Astrocyte (in vitro differentiated cells and primary cell): ENCODE data around the gene KDM1B. TPM values are rescaled to one million over a fixed set of nuclear protein-coding genes. Genes with fewer than 3 reads are reported as not detected.

Experiments used
- DNase-seq: peaks from one replicate; pipeline ENCODE4 v3.0.0-alpha.2; 2010; ENCODE audit warnings: low read depth
- FAIRE-seq: peaks from 2 replicates; lab custom pipeline; 2011; peaks lifted over from hg19 to GRCh38; lab: Jason Lieb, UNC
- H2AFZ ChIP-seq: 2 replicates; pipeline ENCODE4 v1.6.0; 2012; ENCODE audit warnings: low read depth, low read length, inconsistent platforms
- H3K27ac ChIP-seq: 2 replicates; pipeline ENCODE4 v1.5.1; 2011; ENCODE audit warnings: low read depth, low read length, inconsistent platforms
- H3K27me3 ChIP-seq: 2 replicates; pipeline ENCODE4 v1.6.0; 2011; ENCODE audit warnings: low read length, inconsistent platforms; ENCODE audit not compliant: insufficient read depth
- H3K36me3 ChIP-seq: 2 replicates; pipeline ENCODE4 v1.5.1; 2011; ENCODE audit warnings: low read length, inconsistent platforms; ENCODE audit not compliant: insufficient read depth
- H3K4me1 ChIP-seq: 2 replicates; pipeline ENCODE4 v1.5.1; 2011; ENCODE audit warnings: low read length, inconsistent platforms; ENCODE audit not compliant: insufficient read depth
- H3K4me2 ChIP-seq: 2 replicates; pipeline ENCODE4 v1.6.0; 2012; ENCODE audit warnings: low read length, inconsistent platforms
- H3K4me3 ChIP-seq: 2 replicates; pipeline ENCODE4 v1.5.1; 2011; ENCODE audit warnings: low read depth, mild to moderate bottlenecking, low read length, inconsistent platforms; ENCODE audit not compliant: insufficient read depth
- H3K79me2 ChIP-seq: 2 replicates; pipeline ENCODE4 v1.6.0; 2012; ENCODE audit warnings: mild to moderate bottlenecking, low read length, inconsistent platforms; ENCODE audit not compliant: insufficient read depth
- H3K9ac ChIP-seq: 2 replicates; pipeline ENCODE4 v1.6.0; 2012; ENCODE audit warnings: mild to moderate bottlenecking, low read length, inconsistent platforms
- H3K9me3 ChIP-seq: 2 replicates; pipeline ENCODE4 v1.5.1; 2012; ENCODE audit warnings: low read depth, mild to moderate bottlenecking, low read length, inconsistent platforms; ENCODE audit not compliant: insufficient read depth
- H4K20me1 ChIP-seq: 2 replicates; pipeline ENCODE4 v1.6.0; 2012; ENCODE audit warnings: low read length, inconsistent platforms; ENCODE audit not compliant: insufficient read depth
- H3K27ac Mint-ChIP-seq: one replicate; pipeline ENCODE4 v1.8.0; 2021; ENCODE audit warnings: mild to moderate bottlenecking, mixed read lengths; ENCODE audit not compliant: unreplicated experiment
- H3K27me3 Mint-ChIP-seq: one replicate; pipeline ENCODE4 v1.8.0; 2021; ENCODE audit warnings: low read depth, mixed read lengths; ENCODE audit not compliant: unreplicated experiment
- H3K36me3 Mint-ChIP-seq: one replicate; pipeline ENCODE4 v1.8.0; 2021; ENCODE audit warnings: low read depth, mixed read lengths; ENCODE audit not compliant: unreplicated experiment
- H3K4me1 Mint-ChIP-seq: one replicate; pipeline ENCODE4 v1.8.0; 2021; ENCODE audit warnings: low read depth, mixed read lengths; ENCODE audit not compliant: unreplicated experiment
- H3K4me3 Mint-ChIP-seq: one replicate; pipeline ENCODE4 v1.8.0; 2021; ENCODE audit warnings: mild to moderate bottlenecking, moderate library complexity, mixed read lengths; ENCODE audit not compliant: unreplicated experiment
- H3K9me3 Mint-ChIP-seq: one replicate; pipeline ENCODE4 v1.8.0; 2021; ENCODE audit warnings: mild to moderate bottlenecking, mixed read lengths; ENCODE audit not compliant: unreplicated experiment
- EZH2 ChIP-seq: IDR thresholded peaks from 2 replicates; pipeline ENCODE4 v1.6.1; 2012; ENCODE audit warnings: mild to moderate bottlenecking, low read length, inconsistent platforms; ENCODE audit not compliant: insufficient read depth
- total RNA-seq: library from RNA; stranded (reverse); gene quantifications from 2 replicates; pipeline ENCODE4 v1.2.1, GENCODE V29; 2021
- TF ChIP-seq, protein P1 (sequence below): IDR thresholded peaks from 2 replicates; pipeline ENCODE4 v1.5.1; 2011; ENCODE audit warnings: low read depth, mild to moderate bottlenecking, inconsistent platforms, low read length, moderate library complexity; ENCODE audit not compliant: insufficient read depth

The KDM1B gene
- total RNA-seq, 1 donor from 2014 or later, result 16.5 TPM

GRCh38 chr6:18215436-18215835 is 60.2 kb downstream of the KDM1B start:
- Mint-ChIP-seq H3K9me3 (peaks cover 3% of the 10 kb centered on the region), H3K27me3 (no peaks in the 10 kb centered on the region), H3K27ac (peak overlapping the region; percentile 89), H3K36me3 (peaks cover 41% of the 10 kb centered on the region), H3K4me1 (peaks cover 18% of the 10 kb centered on the region), H3K4me3 (no peak overlapping the region)
- DNase-seq (no peak), FAIRE-seq (no peak)
- H3K9ac ChIP-seq, result no peak overlapping the region
- no peaks in the 10 kb centered on the region for H4K20me1 ChIP-seq
- H3K4me3 ChIP-seq, result no peak overlapping the region
- no peaks in the 10 kb centered on the region for H3K27me3 ChIP-seq
- no peak overlapping the region for H3K4me2 ChIP-seq
- H3K4me1 ChIP-seq, result peaks cover 11% of the 10 kb centered on the region
- H3K27ac ChIP-seq, result peak overlapping the region; percentile 80
- no peaks in the 10 kb centered on the region for H3K36me3 ChIP-seq
- H3K79me2 ChIP-seq, result no peaks in the 10 kb centered on the region
- no peaks in the 10 kb centered on the region for H3K9me3 ChIP-seq
- TF ChIP-seq EZH2, result no peak
- TF ChIP-seq, protein P1, sequence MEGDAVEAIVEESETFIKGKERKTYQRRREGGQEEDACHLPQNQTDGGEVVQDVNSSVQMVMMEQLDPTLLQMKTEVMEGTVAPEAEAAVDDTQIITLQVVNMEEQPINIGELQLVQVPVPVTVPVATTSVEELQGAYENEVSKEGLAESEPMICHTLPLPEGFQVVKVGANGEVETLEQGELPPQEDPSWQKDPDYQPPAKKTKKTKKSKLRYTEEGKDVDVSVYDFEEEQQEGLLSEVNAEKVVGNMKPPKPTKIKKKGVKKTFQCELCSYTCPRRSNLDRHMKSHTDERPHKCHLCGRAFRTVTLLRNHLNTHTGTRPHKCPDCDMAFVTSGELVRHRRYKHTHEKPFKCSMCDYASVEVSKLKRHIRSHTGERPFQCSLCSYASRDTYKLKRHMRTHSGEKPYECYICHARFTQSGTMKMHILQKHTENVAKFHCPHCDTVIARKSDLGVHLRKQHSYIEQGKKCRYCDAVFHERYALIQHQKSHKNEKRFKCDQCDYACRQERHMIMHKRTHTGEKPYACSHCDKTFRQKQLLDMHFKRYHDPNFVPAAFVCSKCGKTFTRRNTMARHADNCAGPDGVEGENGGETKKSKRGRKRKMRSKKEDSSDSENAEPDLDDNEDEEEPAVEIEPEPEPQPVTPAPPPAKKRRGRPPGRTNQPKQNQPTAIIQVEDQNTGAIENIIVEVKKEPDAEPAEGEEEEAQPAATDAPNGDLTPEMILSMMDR, result no peak
- H2AFZ ChIP-seq, result no peak overlapping the region

GRCh38 chr6:18216411-18216810 is 61.2 kb downstream of the KDM1B start:
- peak; percentile 34 for FAIRE-seq
- Mint-ChIP-seq H3K4me1 (peaks cover 17% of the 10 kb centered on the region), H3K36me3 (peaks cover 39% of the 10 kb centered on the region), H3K4me3 (no peak overlapping the region), H3K27ac (peak overlapping the region; percentile 89), H3K9me3 (peaks cover 3% of the 10 kb centered on the region), H3K27me3 (no peaks in the 10 kb centered on the region)
- H3K79me2 ChIP-seq, result no peaks in the 10 kb centered on the region
- no peak overlapping the region for H2AFZ ChIP-seq
- peaks cover 11% of the 10 kb centered on the region for H3K4me1 ChIP-seq
- no peaks in the 10 kb centered on the region for H4K20me1 ChIP-seq
- no peaks in the 10 kb centered on the region for H3K27me3 ChIP-seq
- H3K4me3 ChIP-seq, result no peak overlapping the region
- H3K9me3 ChIP-seq, result no peaks in the 10 kb centered on the region
- H3K27ac ChIP-seq, result peak overlapping the region; percentile 80
- TF ChIP-seq, protein P1, result no peak
- no peak for TF ChIP-seq EZH2
- H3K9ac ChIP-seq, result peak overlapping the region; percentile 47
- DNase-seq, result peak; percentile 95
- no peaks in the 10 kb centered on the region for H3K36me3 ChIP-seq
- H3K4me2 ChIP-seq, result peak overlapping the region; percentile 40

- H3K27ac Mint-ChIP-seq, result no peak overlapping the region
- H3K27me3 Mint-ChIP-seq, result no peaks in the 10 kb centered on the region
- H3K27me3 ChIP-seq, result no peaks in the 10 kb centered on the region
- no peak overlapping the region for H3K4me2 ChIP-seq
- peaks cover 25% of the 10 kb centered on the region for H3K4me1 Mint-ChIP-seq
- H3K79me2 ChIP-seq, result no peaks in the 10 kb centered on the region
- no peak overlapping the region for H2AFZ ChIP-seq
- no peak overlapping the region for H3K9ac ChIP-seq
- H3K9me3 ChIP-seq, result no peaks in the 10 kb centered on the region
- DNase-seq (no peak), FAIRE-seq (no peak)
- H3K9me3 Mint-ChIP-seq, result peaks cover 3% of the 10 kb centered on the region
- TF ChIP-seq, protein P1, result no peak
- TF ChIP-seq EZH2, result no peak
- no peak overlapping the region for H3K27ac ChIP-seq
- H4K20me1 ChIP-seq, result no peaks in the 10 kb centered on the region
- no peak overlapping the region for H3K4me3 Mint-ChIP-seq
- H3K4me3 ChIP-seq, result no peak overlapping the region
- H3K4me1 ChIP-seq, result peaks cover 14% of the 10 kb centered on the region
- peaks cover 3% of the 10 kb centered on the region for H3K36me3 ChIP-seq
- peaks cover 33% of the 10 kb centered on the region for H3K36me3 Mint-ChIP-seq
Observed at GRCh38 chr6:18218233-18218632, 63.0 kb downstream of the KDM1B start.
